H54 (cell line): Measurements from ENCODE around the gene LPAR5.

Experiments
- DNase-seq: peaks from one replicate; pipeline ENCODE4 v3.0.0; 2011; ENCODE audit warnings: low spot score, mixed read lengths; ENCODE audit not compliant: insufficient read length
- FAIRE-seq: peaks from 3 replicates; lab custom pipeline; 2011; peaks lifted over from hg19 to GRCh38; lab: Jason Lieb, UNC
- POLR2A ChIP-seq: IDR thresholded peaks from 2 replicates; pipeline ENCODE4 v1.6.1; 2011; ENCODE audit warnings: low read depth, mild to moderate bottlenecking, low read length

Gene LPAR5

GRCh38 chr12:6574576-6575295, 61.0 kb downstream of the LPAR5 start:
- no peak for FAIRE-seq
- TF ChIP-seq POLR2A = no peak
- DNase-seq = no peak

- TF ChIP-seq POLR2A = no peak
- DNase-seq = no peak
- no peak for FAIRE-seq
Measured at GRCh38 chr12:6573001-6573400, 62.8 kb downstream of the LPAR5 start.

DNA sequence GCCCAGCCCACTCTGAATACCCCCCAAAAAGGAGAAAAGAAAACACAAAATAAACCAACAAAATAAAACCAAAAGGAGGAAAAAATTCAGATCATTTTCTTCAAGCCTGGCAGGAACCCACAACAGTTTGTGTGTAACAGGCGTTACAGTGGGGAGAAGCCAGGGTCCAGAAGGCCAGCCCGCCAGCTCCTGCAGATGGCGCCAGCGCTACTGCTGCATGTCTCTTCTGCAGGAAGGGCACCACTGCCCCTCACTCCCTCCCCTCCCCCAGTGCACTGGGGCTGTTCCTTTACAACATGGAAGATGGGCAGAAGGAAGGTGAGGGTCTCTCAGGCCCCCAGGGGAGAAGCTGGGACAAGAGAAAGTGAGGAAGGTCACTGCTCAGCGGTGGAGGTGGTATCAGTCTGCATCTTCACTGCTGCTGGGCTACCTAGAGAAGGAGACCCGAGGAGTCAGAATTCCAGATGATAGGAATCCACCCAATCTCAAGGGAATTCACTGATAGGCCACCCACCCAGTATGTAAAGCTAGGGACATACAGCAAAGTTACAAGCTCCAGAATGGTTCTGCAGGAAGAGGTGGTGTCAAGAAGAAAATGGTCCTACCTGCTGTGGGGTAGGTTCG, 65.4 kb downstream of the LPAR5 start:
- DNase-seq = peak; percentile 52
- TF ChIP-seq POLR2A = no peak
- FAIRE-seq = no peak

- no peak for DNase-seq
- FAIRE-seq = no peak
- TF ChIP-seq POLR2A = no peak
Measured at GRCh38 chr12:6569786-6570185, 66.0 kb downstream of the LPAR5 start.

DNA sequence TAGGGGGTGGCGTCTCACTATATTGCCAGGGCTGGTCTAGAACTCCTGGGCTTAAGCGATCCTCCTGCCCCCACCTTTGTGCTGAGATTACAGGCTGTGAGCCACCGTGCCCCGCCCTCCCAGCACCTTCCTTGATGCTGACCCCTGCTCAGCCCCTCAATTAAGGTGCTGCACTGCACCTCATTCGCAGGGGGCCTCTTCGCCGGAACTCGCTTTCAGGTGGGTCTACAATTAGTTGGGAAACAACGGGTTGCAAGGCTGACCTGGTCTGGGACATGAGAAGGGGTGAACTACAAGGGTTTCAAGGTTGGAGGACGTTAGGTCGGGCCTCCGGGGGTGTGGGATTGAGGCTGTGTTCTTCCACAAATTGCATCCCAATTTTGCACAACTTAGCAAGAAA, 66.4 kb downstream of the LPAR5 start:
- no peak for TF ChIP-seq POLR2A
- FAIRE-seq (no peak), DNase-seq (no peak)
